Anterior cingulate cortex (tissue), 58 donors: ENCODE results near the gene ECHDC1.
"Not testable (repeated sequence)": the region's sequence is repeated elsewhere in the genome, so short reads cannot be mapped to it uniquely, and the experiment has no call there.

Experiments
- DNase-seq, 58 donors: peaks; one replicate each; lab custom pipeline; 2025; lab: John Stamatoyannopoulos, UW

ECHDC1 gene

DNA sequence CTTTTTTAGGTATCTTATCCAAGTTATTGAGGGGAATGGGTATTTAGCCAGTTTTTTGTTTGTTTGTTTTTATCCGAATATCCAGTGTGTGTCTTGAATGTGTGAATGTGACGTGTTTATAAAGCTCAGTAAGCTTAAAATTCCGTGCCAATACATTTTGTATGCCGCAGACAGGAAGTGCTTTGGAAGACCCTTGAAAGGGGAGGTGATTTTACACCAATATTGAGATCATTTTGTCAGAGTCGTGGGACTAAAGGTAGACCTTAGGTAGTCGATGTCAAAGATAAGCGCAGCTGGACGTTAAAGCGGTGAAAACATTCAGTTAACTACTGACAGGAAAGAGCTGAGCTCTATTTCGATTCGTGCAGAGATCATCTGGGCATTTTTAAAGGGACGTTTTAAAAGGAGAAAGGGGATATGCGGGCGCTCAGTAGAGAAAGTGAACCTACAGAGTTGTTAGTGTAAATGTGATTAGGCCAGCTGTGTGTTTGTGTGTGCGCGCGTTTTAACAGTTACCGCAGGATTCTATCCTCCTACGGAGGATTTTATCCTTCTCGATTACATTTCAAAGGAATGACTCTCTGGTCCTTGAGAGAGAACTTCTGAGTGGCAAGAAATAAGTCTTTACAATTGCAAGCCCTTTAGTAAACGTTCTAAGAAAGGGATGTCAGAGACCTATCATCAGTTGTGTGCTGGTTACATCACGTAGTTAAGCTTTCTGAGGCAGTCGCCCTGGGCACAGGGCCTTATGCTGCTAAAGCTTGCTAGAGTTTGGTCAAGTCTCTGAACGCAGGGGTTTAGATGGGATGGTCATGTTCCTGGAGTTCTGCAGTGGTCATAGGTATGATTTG, 625 bp upstream of the ECHDC1 start:
- DNase-seq: peak in 4 of 58 donors; percentile 2 to 15 (median 5)

DNA sequence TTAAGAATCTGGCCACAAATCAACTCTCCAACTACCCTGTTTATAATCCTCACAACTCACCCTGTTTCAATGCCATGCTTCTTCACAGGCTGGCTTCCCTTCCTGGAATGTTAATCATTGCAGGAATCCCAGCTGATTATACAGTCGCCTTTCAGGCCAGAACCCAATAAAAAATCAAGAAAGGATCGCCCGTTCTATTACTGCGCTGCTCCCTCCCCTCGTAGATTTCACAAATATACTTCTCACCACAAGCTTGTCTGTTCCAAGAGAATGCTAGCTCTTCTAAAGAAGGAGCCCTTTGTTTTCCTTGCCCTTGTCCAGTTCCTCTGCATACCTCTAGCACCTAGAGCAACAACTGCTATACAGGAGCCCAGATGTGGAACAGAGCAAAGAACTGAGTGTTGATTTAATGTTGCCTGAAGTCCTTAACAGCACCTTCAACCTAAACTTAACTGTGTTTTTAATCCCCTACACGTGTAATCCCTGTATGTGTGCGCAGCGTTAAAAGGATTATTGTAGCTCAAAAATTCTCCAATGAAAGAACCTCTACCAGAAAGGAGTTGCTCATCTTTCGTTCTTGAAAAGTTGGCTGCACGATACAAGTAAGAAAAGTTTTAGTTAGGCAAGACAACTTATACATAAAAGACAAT, 988 bp downstream of the ECHDC1 start:
- peak in 1 of 58 donors; percentile 1 for DNase-seq

DNA sequence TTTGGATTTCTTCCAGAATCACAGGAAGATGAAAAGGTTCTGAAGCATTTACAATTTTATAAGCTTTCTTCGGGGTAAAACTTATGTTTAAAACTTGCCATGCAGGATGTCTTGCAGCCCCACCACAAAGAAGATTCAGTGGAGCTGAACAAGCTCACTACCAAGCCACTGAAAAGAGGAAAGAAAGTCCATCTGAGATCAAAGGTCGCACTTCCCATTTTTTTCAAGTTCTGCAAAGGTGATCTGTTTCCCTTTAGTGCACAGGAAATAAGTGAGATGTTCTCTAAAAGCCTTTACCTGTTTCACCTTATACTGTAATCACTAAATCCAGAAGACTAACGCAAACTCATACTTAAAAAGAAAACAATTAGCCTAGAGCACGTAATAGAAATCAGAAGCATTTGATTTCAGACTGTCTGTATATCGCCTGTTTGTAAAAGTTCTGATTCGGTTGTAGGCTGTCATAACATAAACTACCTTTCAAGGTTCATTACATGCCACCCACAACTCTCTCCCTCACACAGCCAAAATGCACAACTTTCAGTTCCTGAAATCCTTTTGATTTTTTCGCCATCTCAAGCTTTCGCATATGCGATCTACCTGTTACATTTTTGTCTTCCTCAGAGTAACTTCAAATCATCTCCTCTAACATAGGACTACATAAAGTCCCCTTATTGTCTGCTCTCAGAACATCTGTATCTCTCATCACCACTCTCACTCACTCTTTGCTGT, 1.8 kb downstream of the ECHDC1 start:
- DNase-seq: no peak

DNA sequence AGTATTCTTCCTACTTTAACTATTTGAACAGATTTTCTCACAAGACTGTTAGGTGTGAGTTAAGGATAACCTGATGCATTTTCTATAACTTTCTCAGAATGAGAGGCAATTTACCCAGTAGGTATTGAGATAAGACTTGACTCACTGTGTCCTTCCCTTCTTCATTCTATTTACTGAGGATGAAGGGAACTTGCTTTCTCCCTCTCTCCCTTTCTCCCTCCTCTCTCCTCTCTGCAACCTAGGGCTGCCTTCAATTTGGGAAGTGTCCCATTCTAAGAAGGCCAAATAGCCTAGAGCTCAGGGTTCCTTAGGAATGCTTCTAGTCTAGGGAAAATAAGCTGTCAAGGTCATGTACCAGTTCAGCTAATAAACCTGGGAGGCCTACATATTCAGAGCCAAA, 3.2 kb downstream of the ECHDC1 start:
- no peak for DNase-seq

DNA sequence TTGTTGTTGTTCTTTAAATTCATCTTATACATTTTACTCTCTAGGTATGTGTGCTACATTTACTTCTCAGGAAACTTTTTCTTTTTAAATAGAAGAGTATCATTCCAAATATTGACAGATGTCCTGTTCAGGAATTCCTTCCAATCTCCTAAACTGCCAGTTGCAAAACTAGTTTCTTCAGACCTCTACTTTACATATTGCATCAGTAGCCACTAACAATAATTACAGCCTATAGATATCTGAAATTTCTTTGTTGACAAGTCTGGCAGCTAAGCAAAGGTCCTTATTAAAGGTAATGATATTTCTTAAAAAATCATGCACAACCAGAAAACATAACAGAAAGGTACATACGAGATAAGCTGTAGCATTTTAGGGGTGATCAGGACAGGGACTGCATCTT, 4.5 kb downstream of the ECHDC1 start:
- no peak for DNase-seq

DNA sequence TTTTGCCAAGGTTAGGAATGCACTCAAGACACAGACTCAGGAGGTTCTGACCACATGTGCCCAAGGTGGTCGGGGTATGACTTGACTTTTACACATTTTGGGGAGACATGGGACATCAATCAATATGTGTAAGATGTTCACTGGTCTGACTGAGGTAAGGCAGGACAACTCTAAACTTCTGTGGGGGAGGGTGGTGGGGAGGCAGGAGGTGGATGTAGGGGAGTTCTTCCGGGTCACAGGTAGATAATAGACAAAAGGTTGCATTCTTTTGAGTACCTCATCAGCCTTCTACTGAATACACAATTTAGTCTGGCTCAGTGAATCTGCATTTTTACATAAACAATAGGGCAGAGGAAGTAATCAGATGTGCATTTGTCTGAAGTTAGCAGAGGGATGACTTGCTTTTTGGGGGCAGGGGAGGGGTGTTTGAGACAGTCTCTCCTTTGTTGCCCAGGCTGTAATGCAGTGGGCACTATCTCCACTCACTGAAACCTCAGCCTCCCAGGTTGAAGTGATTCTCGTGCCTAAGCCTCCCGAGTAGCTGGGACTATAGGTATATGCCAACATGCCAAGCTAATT, 10.9 kb downstream of the ECHDC1 start:
- no peak for DNase-seq

DNA sequence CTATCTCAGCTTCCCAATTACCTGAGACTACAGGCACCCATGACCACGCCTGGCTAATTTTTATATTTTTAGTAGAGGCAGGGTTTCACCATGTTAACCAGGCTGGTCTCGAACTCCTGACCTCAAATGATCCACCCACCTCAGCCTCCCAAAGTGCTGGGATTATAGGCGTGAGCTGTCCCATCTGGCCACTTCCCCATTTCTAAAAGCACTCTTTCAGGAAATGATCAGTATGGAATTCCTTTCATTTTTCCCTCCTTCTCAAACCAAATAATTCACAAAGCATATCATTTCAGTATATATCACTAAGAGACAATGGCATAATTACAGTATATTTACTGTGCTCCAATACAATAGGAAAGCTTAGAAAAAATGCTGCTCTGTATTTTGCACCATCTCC, 12.2 kb downstream of the ECHDC1 start:
- DNase-seq: not testable (repeated sequence)

DNA sequence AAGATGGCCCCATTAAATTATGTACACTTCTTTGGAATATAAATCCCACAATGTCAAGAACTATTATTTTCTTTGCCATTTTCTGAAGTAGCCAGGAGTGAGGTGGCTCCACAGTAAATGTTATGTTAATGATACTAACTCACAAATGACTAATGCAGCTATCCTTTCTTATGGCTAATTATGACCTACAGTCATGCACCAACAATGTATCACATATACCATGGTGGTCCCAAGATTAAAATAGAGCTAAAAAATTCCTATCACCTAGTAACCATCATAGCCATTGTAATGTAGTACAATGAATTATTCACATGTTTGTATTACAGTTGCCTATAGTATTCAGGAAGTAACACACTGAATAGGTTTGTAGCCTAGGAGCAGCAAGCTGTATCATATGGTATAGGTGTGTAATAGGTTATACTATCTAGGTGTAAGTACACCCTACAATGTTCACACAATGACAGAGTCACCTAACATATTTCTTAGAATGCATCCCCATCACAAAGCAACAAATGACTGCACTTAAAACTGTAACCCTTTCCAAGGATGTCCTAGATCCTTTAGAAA, 15.3 kb downstream of the ECHDC1 start:
- no peak for DNase-seq

DNA sequence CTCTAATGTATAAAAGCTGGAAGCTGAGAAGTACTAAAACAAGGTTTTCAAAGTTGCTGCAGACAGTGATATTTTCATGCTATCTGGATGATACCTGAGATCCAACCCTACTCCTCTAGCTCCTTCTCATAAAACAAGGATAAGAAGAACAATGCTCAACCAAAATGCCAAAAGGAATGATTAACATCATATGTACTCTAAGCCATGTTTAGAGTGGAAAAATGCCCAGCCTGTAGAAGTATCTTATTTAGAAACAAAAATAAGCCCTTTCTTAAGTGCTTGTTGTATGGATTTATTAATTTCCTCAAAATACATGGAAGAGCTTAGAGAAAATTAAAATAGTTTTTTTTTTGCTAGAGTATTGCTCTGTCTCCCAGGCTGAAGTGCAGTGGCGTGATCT, 23.7 kb downstream of the ECHDC1 start:
- no peak for DNase-seq

DNA sequence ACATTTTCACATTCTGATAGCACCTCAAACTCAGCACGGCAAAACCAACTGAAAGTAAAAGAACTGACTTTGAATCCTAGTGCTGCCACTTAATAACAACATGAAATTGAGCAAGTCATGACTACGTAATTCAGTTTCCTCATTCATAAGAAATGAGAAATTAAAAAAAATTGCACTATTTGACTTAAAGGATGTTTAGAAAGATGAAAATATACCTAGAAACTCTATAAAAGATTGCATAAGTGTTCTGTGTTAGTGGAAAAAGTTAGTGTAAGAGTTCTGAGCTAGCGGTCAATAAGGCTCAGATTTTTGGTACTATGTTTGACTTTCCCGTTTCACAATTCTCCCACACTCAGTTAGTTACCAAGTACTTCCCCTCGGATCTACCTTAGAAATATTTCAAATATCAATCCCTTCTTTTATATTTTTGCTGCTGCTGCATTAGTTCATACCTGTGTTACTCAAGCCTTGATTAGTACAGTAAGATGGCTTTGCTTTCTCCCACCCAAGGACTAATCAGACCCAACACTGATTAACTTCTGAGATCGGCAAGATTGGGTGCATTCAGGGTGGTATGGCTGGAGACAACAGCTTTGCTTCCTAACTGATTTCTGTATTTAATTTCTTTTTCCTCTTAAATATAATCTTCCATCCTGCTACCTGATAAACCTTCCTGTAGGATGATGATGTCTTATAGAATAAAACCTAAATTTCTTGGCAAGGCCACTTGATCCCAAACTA, 25.9 kb downstream of the ECHDC1 start:
- DNase-seq: no peak

DNA sequence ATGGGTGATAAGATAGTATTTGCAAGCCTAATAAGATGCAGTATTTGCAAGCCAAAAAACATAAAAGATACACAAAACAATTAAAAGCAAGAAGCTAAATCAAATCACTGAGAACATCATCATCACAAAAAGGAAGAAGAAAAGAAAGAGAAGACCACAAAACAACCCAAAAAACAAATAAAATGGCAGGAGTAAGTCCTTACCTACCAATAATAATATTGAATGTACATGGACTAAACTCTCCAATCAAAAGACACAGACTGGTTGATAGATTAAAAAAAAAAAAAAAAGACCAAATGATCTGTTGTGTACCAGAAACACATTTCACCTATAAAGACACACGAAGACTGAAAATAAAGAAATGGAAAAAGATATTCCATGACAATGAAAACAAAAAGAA, 37.7 kb downstream of the ECHDC1 start:
- no peak for DNase-seq

DNA sequence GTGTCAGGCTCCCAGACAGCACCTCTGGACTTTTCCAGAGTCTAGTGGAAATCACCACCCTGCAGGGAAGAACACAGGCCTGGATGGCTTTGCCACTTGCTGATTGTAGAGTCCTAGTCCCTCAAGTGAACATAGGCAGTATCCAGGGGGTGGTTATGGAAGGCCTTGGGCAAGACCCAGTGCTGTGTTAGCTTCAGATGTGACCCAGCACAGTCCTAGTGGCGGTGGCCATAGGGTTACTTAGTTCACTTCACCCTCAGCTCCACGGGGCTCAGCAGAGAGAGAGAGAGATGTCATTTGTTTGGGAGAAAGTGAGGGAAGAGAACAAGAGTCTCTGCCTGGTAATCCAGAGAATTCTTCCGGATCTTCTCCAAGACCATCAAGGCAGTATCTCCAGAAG, 39.5 kb downstream of the ECHDC1 start:
- no peak for DNase-seq

DNA sequence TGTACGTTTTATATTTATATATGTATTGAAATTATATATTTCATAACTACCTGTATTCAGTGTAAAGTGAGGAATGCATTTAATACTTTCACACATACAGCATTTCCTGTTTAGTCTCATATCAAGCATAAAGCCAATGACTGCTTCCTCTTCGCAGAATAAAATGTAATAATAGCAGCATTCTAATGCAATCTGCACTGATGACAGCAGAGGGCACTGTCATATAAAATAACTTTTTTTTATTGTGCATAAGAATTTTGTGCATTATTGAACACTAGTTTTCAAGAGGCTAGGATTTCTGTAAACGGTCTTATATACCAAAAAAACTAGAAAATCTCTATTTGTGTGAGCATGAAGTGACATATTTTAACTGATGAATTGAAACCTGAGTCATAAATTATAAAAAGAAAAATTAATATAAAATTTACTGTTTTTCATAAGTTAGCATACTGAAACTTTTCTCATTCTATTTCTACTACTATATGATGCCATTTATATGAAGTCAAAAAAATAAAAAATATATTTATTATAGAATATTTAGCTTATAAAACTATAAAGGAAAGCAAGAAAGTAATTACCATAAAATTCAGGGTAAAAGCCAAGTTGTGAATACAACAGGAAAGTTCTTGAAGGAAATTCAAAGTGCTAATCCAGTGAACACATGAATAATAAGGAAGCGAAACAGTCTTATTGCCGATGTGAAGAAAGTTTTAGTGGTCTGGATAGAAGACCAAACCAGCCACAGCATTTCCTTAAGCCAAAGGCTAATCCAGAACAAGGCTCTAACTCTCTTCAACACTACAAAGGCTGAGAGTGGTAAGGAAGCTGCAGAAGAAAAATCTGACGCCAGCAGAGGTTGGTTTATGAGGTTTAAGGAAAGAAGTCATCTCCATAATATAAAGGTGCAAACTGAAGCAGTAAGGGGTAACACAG, 40.4 kb downstream of the ECHDC1 start:
- DNase-seq: peak in 5 of 58 donors; percentile 2 to 27 (median 8)

DNA sequence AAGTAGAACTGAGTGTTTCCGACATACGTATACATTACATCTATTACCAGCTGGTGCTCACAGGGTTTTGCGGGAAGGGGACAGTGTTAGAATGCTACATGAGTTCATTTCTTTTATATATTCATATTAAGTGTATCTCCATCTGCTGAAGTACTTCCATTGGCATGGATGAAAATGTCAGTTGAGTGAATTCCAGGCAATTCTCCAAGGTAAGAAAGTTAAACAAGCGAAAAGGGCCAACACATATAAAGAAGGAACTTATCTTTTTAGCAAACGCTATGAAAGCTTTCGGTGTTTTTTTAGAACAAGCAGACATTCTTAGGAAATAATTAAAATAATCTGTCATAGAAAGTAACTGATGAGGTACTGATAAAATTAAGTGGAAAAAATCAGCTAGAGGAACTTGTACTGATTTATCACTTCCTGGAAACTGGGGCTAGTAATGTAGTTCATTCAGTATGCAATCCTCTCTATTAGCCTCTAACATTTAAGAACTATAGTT, 42.2 kb downstream of the ECHDC1 start:
- no peak for DNase-seq

DNA sequence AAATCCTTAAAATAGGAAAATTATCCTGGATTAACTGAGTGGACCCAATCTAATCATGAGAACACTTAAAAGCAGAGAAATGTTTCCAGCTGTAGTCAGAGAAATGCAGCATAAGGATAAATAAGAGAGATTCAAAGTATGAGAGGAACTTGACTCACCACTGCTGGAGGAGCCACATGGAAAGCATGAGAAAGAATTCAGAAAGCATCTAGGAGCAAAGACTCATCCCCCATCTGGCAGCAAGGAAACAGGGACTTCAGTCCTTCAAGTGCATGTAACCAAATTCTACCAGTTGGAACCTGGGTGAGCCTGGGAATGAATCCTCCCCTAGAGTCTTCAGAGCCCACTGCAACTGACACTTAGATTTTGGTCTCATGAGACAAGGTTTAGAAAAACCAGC, 43.0 kb downstream of the ECHDC1 start:
- peak in 2 of 58 donors; percentile 24 to 27 for DNase-seq

DNA sequence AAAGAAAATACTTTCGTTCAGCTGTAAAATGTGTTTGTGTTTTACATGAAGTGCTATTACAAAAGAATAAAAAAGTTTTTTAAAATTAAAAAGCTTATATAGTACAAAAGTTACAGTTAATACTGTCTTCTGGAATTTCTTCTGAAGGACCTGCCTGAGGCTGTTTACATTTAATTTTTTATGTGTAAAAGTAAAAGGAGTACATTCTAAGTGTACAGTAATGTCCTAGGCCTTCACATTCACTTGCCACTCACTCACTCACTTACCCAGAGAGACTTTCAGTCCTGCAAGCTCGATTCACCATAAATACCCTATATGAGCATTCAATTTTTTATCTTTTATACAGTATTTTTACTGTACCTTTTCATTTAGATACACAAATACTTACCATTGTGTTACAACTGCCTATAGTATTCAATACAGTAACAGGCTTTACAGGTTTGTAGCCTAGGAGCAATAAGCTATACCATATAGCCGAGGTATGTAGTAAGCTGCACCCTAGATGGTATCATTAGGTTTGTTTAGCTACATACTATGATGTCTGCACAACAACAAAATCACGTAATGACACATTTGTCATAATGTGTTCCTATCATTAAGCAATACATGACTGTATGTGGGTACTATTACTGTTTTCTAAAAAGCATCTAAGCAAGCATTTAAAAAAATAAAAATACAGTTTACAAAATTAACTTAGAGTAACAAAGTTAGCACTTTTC, 43.7 kb downstream of the ECHDC1 start:
- no peak for DNase-seq

DNA sequence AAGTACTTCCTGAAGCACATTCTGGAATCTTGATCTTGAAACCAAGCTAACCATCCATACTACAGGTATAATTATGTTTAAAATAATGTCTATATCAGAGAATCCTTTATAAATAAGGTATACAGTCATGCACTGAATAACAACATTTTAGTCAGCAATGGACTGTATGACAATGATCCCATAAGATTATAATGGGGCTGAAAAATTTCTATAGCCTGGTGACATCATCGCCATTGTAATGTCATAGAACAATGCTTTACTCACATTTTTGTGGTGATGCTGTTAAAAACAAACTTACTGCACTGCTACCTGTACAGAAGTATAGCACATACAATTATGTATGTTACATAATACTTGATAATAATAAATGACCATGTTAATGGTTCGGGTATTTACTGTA, 44.9 kb downstream of the ECHDC1 start:
- no peak for DNase-seq

DNA sequence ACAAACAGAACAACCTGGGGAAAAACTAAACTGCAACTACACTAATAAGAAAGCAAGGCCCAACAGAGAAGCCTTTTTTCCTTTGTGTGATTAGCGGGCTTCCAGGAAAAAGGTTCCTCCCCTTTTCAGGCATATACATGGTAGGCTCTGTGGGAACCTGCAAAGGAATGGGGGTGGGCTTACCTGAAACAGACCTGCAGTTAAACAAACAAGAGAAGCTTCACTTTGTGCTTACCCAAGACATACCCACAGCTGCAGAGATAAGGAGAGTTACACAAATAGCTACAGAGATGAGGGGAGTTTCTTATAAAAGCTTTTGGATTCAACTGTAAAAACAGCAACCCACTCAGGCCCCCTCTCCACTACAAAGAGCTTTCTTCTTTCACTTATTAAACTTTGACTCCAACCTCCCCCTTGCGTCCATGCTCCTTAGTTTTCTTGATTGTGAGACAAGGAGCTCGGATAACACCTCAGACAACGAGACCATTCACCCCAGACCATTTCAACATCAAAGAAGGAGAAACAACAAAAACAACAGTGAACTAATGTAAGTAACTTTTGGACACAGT, 45.8 kb downstream of the ECHDC1 start:
- DNase-seq: no peak
